Loucy (cell line): ENCODE results near the gene LIPT2.
A peak's percentile ranks its signal among the peaks of the same experiment; 100 is the strongest.

ENCODE experiments used
- CTCF ChIP-seq: fragments of 200-600 bp; sonication (generic); conservative IDR thresholded peaks from 2 replicates; pipeline ENCODE4 v1.5.1; 2014; ENCODE audit warnings: mild to moderate bottlenecking, antibody characterized with exemption, low read length
- EZH2phosphoT487 ChIP-seq: fragments of 200-600 bp; IDR thresholded peaks from 2 replicates; pipeline ENCODE4 v1.6.1; 2018; ENCODE audit warnings: antibody characterized with exemption, mild to moderate bottlenecking, moderate library complexity, borderline replicate concordance

DNA sequence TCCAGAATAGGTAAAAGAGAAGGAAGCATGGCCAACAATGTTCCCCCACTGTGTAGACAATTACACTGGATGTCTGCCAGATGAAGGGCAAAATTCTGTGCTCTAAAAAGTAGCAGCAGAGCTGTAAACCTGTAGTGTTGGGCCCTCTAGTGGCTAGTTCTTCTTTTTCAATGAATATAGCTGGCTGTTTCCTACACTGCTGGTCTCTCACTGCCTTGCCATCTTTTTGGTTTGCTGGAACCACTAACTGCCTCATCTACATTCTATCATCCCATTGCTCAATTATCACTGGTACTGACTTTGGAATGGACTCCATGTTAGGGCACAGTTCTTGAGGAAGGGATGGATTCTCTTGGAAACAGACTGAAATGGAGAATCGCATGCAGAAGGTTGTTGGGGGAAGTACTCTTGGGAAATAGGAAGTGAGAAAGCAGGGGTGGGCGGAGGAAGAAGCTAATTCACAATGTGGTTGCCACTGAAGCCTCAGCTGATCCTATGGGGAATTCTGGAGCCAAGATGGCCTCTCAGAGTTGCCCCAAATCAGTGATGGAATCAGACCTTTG is 44.1 kb downstream of the LIPT2 start:
- TF ChIP-seq CTCF (peak; percentile 87), EZH2phosphoT487 (no peak)
